ENCODE data around the gene C12orf76. TPM values are rescaled to one million over a fixed set of nuclear protein-coding genes. Genes with fewer than 3 reads are reported as not detected.

Gene C12orf76
- total and polyA plus RNA-seq, 9 of the 15 experiments (the other 6 are each of a cell fraction or from before 2014, with no cell fraction given), result 6.3 to 38.6 (median 12.3) TPM

- Histone ChIP-seq H3K36me3 (ENCODE audit: control insufficient read depth, insufficient read depth, low read length) (no peaks in the 10 kb centered on the region), H3K4me3 (0 out of 2 replicates have a peak overlapping the region, but pooled peaks have one; percentile 8), H3K4me1 (replicated peaks in 1 of 2; ENCODE audit: control insufficient read depth in 2 of 2, insufficient read depth in 2 of 2, low read length in 2 of 2) (peaks cover 7 to 41% of the 10 kb centered on the region in 2 experiments), H3K9ac (ENCODE audit: insufficient read depth in 1 of 2, low read depth in 2 of 2, low read length in 2 of 2) (peak overlapping the region in 1 of 2 experiments; percentile 51; a peak in 3 of 4 replicates), H4K20me1 (replicated peaks; ENCODE audit: control insufficient read depth, insufficient read depth, low read length) (no peaks in the 10 kb centered on the region), H3K79me2 (ENCODE audit: control insufficient read depth, insufficient read depth, low read length) (no peaks in the 10 kb centered on the region), H3K27me3 (ENCODE audit: control insufficient read depth in 2 of 2, insufficient read depth in 2 of 2, low read length in 2 of 2) (no peaks in the 10 kb centered on the region), H3K27ac (ENCODE audit: extremely low read depth, low read depth, low read length) (peak overlapping the region; percentile 80), H3K9me1 (ENCODE audit: control insufficient read depth, insufficient read depth, low read length) (no peaks in the 10 kb centered on the region), H2AFZ (ENCODE audit: low read depth, low read length) (peak overlapping the region; percentile 90), H3K9me3 (replicated peaks; ENCODE audit: control insufficient read depth, insufficient read depth, low read depth, low read length) (no peaks in the 10 kb centered on the region), H3K4me2 (ENCODE audit: insufficient read depth, low read length) (peak overlapping the region; percentile 75)
- 88% methylated on average over 2 of the region's 2 CpGs for WGBS (ENCODE audit: insufficient coverage, low coverage, missing lambda C conversion rate)
- in situ Hi-C loops (cut with MboI) (no loop called here), intact Hi-C loops (cut with micrococcal nuclease) (no loop called here)
- DNase-seq (ENCODE audit: extremely low read depth in 1 of 4, low spot score in 3 of 4), result no peak
- POLR2A ChIA-PET, result interaction anchor here (0.6 to 2.5 kb wide), 9 partner anchors 11 to 390 kb away, joined by 3 to 13 read pairs (median 3); partner anchors contain the start of gene C12orf76
- no peak for ATAC-seq
- TSS peak; percentile 87 for BruUV-seq (replicated peaks)
- CTCF ChIA-PET (ENCODE audit: low intra/inter-chr PET ratio), result no interaction called here
- no peak for FAIRE-seq
- TF ChIP-seq, protein P1, sequence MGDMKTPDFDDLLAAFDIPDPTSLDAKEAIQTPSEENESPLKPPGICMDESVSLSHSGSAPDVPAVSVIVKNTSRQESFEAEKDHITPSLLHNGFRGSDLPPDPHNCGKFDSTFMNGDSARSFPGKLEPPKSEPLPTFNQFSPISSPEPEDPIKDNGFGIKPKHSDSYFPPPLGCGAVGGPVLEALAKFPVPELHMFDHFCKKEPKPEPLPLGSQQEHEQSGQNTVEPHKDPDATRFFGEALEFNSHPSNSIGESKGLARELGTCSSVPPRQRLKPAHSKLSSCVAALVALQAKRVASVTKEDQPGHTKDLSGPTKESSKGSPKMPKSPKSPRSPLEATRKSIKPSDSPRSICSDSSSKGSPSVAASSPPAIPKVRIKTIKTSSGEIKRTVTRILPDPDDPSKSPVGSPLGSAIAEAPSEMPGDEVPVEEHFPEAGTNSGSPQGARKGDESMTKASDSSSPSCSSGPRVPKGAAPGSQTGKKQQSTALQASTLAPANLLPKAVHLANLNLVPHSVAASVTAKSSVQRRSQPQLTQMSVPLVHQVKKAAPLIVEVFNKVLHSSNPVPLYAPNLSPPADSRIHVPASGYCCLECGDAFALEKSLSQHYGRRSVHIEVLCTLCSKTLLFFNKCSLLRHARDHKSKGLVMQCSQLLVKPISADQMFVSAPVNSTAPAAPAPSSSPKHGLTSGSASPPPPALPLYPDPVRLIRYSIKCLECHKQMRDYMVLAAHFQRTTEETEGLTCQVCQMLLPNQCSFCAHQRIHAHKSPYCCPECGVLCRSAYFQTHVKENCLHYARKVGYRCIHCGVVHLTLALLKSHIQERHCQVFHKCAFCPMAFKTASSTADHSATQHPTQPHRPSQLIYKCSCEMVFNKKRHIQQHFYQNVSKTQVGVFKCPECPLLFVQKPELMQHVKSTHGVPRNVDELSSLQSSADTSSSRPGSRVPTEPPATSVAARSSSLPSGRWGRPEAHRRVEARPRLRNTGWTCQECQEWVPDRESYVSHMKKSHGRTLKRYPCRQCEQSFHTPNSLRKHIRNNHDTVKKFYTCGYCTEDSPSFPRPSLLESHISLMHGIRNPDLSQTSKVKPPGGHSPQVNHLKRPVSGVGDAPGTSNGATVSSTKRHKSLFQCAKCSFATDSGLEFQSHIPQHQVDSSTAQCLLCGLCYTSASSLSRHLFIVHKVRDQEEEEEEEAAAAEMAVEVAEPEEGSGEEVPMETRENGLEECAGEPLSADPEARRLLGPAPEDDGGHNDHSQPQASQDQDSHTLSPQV (IDR thresholded peaks at IDR 0.05), result peak; percentile 71
- TF ChIP-seq NR2C1 (IDR thresholded peaks at IDR 0.05), result no peak
- TF ChIP-seq NR2C1 (tag; IDR thresholded peaks at IDR 0.05), result 0 out of 2 replicates have a peak, but pooled peaks have one; percentile 10
- TF ChIP-seq, protein P2, sequence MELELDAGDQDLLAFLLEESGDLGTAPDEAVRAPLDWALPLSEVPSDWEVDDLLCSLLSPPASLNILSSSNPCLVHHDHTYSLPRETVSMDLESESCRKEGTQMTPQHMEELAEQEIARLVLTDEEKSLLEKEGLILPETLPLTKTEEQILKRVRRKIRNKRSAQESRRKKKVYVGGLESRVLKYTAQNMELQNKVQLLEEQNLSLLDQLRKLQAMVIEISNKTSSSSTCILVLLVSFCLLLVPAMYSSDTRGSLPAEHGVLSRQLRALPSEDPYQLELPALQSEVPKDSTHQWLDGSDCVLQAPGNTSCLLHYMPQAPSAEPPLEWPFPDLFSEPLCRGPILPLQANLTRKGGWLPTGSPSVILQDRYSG (tag; conservative IDR thresholded peaks at IDR 0.05; ENCODE audit: low read depth), result 0 out of 2 replicates have a peak, but pooled peaks have one; percentile 61
- no peak for TF ChIP-seq BCL6 (CRISPR knock-in tag; IDR thresholded peaks at IDR 0.05)
- TF ChIP-seq, protein P3, sequence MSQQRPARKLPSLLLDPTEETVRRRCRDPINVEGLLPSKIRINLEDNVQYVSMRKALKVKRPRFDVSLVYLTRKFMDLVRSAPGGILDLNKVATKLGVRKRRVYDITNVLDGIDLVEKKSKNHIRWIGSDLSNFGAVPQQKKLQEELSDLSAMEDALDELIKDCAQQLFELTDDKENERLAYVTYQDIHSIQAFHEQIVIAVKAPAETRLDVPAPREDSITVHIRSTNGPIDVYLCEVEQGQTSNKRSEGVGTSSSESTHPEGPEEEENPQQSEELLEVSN (IDR thresholded peaks at IDR 0.05; ENCODE audit: borderline replicate concordance in 1 of 2, extremely low read depth in 1 of 2, insufficient read depth in 1 of 2, insufficient read length in 1 of 2, low read depth in 1 of 2, low read length in 1 of 2, poor library complexity in 1 of 2, severe bottlenecking in 1 of 2), result peak in 1 of 2 experiments; percentile 33
- no peak for TF ChIP-seq ZNF133 (CRISPR knock-in tag; IDR thresholded peaks at IDR 0.05)
- no peak for TF ChIP-seq ZBED1 (IDR thresholded peaks at IDR 0.05)
- peak in 1 of 2 experiments; percentile 11; a peak in 1 of 4 replicates for TF ChIP-seq ZNF639 (CRISPR knock-in tag; conservative IDR thresholded peaks at IDR 0.05 in 1 of 2, IDR thresholded peaks at IDR 0.05 in 1 of 2)
- no peak for TF ChIP-seq CREB1 (IDR thresholded peaks at IDR 0.05)
- TF ChIP-seq CREB1 (CRISPR knock-in tag; IDR thresholded peaks at IDR 0.05), result no peak
- no peak for TF ChIP-seq BRF2 (IDR thresholded peaks at IDR 0.05; ENCODE audit: borderline replicate concordance, insufficient read depth, insufficient read length)
- TF ChIP-seq ZNF184 (CRISPR knock-in tag; IDR thresholded peaks at IDR 0.05), result no peak
Observed at GRCh38 chr12:110059651-110060000, 11.3 kb upstream of the C12orf76 start.

Data from K562 (cell line).